Type B pancreatic cell (in vitro differentiated cells): ENCODE data around the gene RPS19. TPM values are rescaled to one million over a fixed set of nuclear protein-coding genes. Genes with fewer than 3 reads are reported as not detected.

Source experiments
- DNase-seq: peaks from one replicate; pipeline ENCODE4 v3.0.0; 2021; ENCODE audit warnings: mixed read lengths; ENCODE audit not compliant: unreplicated experiment; ENCODE audit errors: extremely low spot score
- H3K27ac Mint-ChIP-seq: 2 replicates; pipeline ENCODE4 v1.8.0; 2021; ENCODE audit warnings: mild to moderate bottlenecking, mixed read lengths
- H3K27me3 Mint-ChIP-seq: 2 replicates; pipeline ENCODE4 v1.8.0; 2021; ENCODE audit warnings: mixed read lengths
- H3K36me3 Mint-ChIP-seq: 2 replicates; pipeline ENCODE4 v1.8.0; 2021; ENCODE audit warnings: mixed read lengths
- H3K4me1 Mint-ChIP-seq: one replicate; pipeline ENCODE4 v1.8.0; 2021; ENCODE audit warnings: mixed read lengths; ENCODE audit not compliant: unreplicated experiment
- H3K4me3 Mint-ChIP-seq: 2 replicates; pipeline ENCODE4 v1.8.0; 2021; ENCODE audit warnings: mild to moderate bottlenecking, mixed read lengths
- H3K9me3 Mint-ChIP-seq: 2 replicates; pipeline ENCODE4 v1.8.0; 2021; ENCODE audit warnings: mixed read lengths
- total RNA-seq: library from RNA; stranded (reverse); gene quantifications from 2 replicates; pipeline ENCODE4 v1.2.1, GENCODE V29; 2021; ENCODE audit warnings: low replicate concordance
- TF ChIP-seq, protein P1 (sequence below): fragments of 200-600 bp; sonication (generic); conservative IDR thresholded peaks from 2 replicates; pipeline ENCODE4 v1.5.0; 2021; ENCODE audit warnings: antibody characterized with exemption, mild to moderate bottlenecking

The RPS19 gene
- total RNA-seq, 1 donor from 2014 or later: 3,159 TPM

DNA sequence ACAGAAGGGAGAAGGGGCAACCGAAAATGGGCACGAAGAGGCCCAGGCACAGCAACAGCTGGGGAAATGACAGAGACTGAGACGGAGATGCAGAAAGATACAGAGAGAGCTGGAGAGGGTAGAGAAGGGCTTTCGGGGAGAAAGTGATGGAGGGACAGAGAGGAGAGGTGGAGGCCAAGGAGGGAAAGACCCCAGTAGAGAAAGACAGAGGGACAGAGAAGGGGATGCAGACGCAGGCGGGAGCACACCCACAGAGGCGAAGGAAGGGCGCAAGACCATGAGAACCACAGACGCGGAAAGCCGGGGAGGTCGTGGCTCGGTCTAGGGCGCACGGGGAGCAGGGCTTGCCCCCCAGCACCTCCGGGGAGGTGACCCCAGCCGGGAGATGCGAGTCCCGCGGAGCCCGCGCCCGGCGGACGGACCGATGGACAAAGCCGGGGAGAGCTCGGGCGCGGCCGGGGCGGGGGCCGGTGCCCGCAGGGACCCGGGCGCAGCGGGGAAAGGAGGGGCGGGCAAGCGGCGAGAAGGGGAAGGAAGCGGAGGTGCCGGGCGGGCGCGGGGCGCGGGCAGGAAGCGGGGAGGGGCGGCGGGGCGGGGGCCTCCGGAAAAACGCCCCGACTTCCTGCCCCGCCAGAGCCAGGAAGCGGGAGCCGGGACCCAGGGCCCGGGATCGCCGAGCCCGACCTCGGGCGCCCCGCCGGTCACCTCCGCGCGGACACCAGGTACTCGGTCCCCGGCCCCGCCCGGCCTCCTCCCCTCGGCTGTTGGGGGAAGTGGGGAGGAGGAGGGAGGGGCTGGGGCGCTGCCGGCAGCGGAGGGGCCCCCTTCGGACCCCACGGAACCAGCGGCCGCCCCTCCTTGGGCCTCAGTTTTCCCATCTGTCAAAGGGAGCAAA, 22.8 kb downstream of the RPS19 start, which contains the start of gene ARHGEF1:
TSS of gene ARHGEF1 (plus strand) at position 617 of the 895 bp plus-strand sequence. CDS start 4,899 bp downstream, outside the sequence.
- Mint-ChIP-seq H3K27me3 (peaks cover 30% of the 10 kb centered on the region), H3K4me1 (peaks cover 22% of the 10 kb centered on the region), H3K4me3 (peak within 1 kb of the TSS; percentile 97), H3K36me3 (no peaks in the 10 kb centered on the region), H3K27ac (peak within 1 kb of the TSS; percentile 90), H3K9me3 (no peaks in the 10 kb centered on the region)
- TF ChIP-seq, protein P1, sequence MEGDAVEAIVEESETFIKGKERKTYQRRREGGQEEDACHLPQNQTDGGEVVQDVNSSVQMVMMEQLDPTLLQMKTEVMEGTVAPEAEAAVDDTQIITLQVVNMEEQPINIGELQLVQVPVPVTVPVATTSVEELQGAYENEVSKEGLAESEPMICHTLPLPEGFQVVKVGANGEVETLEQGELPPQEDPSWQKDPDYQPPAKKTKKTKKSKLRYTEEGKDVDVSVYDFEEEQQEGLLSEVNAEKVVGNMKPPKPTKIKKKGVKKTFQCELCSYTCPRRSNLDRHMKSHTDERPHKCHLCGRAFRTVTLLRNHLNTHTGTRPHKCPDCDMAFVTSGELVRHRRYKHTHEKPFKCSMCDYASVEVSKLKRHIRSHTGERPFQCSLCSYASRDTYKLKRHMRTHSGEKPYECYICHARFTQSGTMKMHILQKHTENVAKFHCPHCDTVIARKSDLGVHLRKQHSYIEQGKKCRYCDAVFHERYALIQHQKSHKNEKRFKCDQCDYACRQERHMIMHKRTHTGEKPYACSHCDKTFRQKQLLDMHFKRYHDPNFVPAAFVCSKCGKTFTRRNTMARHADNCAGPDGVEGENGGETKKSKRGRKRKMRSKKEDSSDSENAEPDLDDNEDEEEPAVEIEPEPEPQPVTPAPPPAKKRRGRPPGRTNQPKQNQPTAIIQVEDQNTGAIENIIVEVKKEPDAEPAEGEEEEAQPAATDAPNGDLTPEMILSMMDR: no peak
- no peak for DNase-seq

DNA sequence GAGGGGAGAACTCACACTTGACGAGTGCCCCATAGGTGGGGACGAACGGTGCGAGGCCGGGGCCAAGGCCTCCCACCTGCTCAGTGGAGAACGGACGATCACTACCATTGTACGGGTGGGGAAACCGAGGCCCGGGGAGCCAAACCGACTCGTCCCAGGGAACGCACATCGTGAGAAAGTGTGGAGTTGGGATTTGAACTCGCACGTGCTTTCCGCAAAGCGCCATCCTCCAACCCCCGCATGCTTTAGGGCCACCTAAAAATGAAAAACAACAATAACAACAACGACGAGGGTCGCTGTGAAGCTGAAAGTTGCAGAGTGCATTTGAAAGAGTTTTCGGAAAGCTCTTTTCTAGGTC, 23.4 kb downstream of the RPS19 start:
- Mint-ChIP-seq H3K4me3 (peak overlapping the region; percentile 97), H3K27me3 (peaks cover 30% of the 10 kb centered on the region)

DNA sequence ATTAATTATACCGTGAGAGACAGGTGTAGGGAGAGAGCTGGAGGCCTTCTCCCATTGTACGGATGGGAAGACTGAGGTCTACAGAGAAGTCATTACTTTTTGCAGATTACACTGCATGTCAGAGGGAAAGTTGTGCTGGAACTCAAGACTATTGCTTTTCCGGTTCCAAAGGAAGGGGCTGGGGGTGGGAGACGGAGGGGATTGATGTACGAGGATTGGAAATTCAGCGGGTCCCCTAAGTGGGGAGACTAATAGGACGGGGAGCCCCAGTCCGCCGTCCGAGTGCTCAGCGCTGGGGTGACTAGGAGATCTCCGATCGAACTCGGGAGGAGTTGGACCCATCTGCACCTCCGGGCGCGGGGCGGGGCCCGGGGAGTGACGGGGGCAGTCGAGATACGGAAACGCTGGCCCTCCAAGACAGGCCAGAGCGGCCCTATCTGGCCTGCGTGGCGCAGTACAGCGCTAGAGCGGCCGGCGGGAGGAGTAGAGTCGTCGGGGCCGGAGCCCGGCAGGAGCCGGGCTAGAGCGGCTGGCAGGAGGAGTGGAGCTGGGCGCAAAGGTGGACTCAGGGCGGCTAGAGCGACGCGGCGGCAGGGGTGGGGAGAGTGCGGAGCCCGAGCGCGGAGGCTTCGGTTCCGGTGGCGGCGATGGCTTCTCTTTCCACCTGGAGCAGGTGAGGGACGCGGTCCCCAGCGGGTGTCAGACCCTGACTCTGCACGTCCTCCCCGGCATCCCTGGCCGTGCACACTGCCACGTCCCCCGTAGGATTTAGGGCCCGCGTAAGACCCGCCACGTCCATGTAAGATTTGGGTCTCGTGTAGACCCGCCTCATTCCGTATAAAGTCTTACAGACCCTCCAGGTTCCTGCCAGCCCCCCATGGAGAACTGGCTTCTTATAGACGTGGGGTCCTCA, 24.0 kb downstream of the RPS19 start:
- H3K27me3 Mint-ChIP-seq: peaks cover 30% of the 10 kb centered on the region
- DNase-seq: peak; percentile 96
- H3K27ac Mint-ChIP-seq: peak overlapping the region; percentile 90
- peaks cover 22% of the 10 kb centered on the region for H3K4me1 Mint-ChIP-seq
- H3K36me3 Mint-ChIP-seq: no peaks in the 10 kb centered on the region
- no peaks in the 10 kb centered on the region for H3K9me3 Mint-ChIP-seq
- TF ChIP-seq, protein P1: peak; percentile 22
- peak overlapping the region; percentile 97 for H3K4me3 Mint-ChIP-seq

More for the DNA sequence above, 23.4 kb downstream of the RPS19 start:
- Mint-ChIP-seq H3K4me1 (peaks cover 22% of the 10 kb centered on the region), H3K36me3 (no peaks in the 10 kb centered on the region), H3K9me3 (no peaks in the 10 kb centered on the region), H3K27ac (peak overlapping the region; percentile 90)
- TF ChIP-seq, protein P1: no peak
- no peak for DNase-seq

DNA sequence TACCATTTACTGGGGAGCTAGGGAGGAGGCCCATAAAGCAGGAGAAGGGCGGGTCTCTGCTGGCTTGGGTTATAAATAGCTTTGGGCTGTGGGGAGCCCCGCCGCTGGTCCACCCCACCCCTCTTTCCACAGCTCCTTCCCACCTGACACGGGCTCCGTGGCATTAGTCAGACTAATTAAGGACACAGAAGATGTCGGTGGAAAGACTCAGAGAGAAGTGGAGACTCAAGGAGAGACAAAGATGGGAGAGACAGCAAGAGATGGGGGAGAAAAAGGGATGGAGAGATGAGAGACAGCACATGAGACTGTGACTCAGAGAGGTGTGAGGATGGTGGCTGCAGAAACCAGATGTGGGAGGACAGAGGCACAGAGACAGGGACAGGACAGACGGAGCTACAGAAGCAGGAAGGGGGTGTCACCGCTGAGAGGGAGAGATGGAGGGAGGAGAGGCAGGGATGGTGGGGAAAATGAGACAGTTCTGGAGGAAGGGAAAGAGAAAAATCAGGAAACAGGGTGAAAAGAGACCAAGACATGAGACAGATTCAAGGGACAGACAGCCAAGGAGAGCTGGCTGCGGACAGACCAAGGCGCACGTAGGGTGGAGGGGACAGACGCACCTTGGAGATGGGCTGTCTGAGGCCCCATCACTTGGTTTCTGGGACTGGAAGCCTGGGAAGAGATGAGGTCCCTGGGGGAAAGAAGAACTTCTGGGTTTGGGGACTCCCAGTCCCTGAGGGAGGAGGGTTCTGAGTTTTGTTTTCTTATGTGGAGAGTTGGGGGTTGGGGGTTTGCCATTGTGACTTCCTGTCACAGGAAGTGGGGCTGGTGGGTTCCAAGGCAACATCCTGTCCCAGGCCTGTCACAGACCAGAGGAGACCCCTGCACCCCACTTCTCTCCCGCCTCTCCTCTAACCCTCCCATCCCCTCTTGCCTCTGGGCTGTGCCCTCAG, 27.0 kb downstream of the RPS19 start:
- H3K9me3 Mint-ChIP-seq: no peaks in the 10 kb centered on the region
- H3K4me1 Mint-ChIP-seq: peaks cover 21% of the 10 kb centered on the region
- peaks cover 14% of the 10 kb centered on the region for H3K27me3 Mint-ChIP-seq
- no peak overlapping the region for H3K27ac Mint-ChIP-seq
- TF ChIP-seq, protein P1: no peak
- H3K4me3 Mint-ChIP-seq: no peak overlapping the region
- peaks cover 3% of the 10 kb centered on the region for H3K36me3 Mint-ChIP-seq
- no peak for DNase-seq
